OCI-LY1 (cell line): ENCODE results near the gene LOXL4.

Source experiments
- H2AFZ ChIP-seq: fragments of 200-600 bp; sonication (generic), shearing (Covaris generic); 2 replicates; pipeline ENCODE4 v1.6.0; 2014; ENCODE audit warnings: antibody characterized with exemption, mild to moderate bottlenecking, low read length
- H3F3A ChIP-seq: fragments of 200-600 bp; sonication (generic), shearing (Covaris generic); 2 replicates; pipeline ENCODE4 v1.6.0; 2014; ENCODE audit warnings: mild to moderate bottlenecking, antibody characterized with exemption, low read length, moderate library complexity; ENCODE audit not compliant: insufficient read depth
- H3K27ac ChIP-seq: fragments of 200-600 bp; sonication (generic); 2 replicates; pipeline ENCODE4 v1.5.1; 2014; ENCODE audit warnings: low read length, mixed run types, mild to moderate bottlenecking, low read depth; ENCODE audit not compliant: poor library complexity, severe bottlenecking
- H3K27me3 ChIP-seq: fragments of 200-600 bp; sonication (generic); 2 replicates; pipeline ENCODE4 v1.6.0; 2014; ENCODE audit warnings: antibody characterized with exemption, mild to moderate bottlenecking, low read length, moderate library complexity; ENCODE audit not compliant: insufficient read depth
- H3K36me3 ChIP-seq: fragments of 200-600 bp; sonication (generic); 2 replicates; pipeline ENCODE4 v1.6.1; 2014; ENCODE audit warnings: mild to moderate bottlenecking, antibody characterized with exemption, low read length, moderate library complexity, mixed read lengths; ENCODE audit not compliant: insufficient read depth
- H3K4me1 ChIP-seq: fragments of 200-600 bp; sonication (generic); 2 replicates; pipeline ENCODE4 v1.5.1; 2014; ENCODE audit warnings: mild to moderate bottlenecking, low read length, moderate library complexity; ENCODE audit not compliant: insufficient read depth, severe bottlenecking
- H3K4me2 ChIP-seq: fragments of 200-600 bp; sonication (generic), shearing (Covaris generic); 2 replicates; pipeline ENCODE4 v1.6.1; 2014; ENCODE audit warnings: low read length
- H3K4me3 ChIP-seq: fragments of 200-600 bp; sonication (generic); 2 replicates; pipeline ENCODE4 v1.5.1; 2014; ENCODE audit warnings: low read length, low read depth, mild to moderate bottlenecking, mixed read lengths; ENCODE audit not compliant: poor library complexity, severe bottlenecking
- H3K79me2 ChIP-seq: fragments of 200-600 bp; shearing (Covaris generic); 2 replicates; pipeline ENCODE4 v1.6.1; 2016; ENCODE audit warnings: mixed run types, low read length, mixed read lengths; ENCODE audit not compliant: insufficient read depth
- H3K9ac ChIP-seq: fragments of 200-600 bp; sonication (generic), shearing (Covaris generic); 2 replicates; pipeline ENCODE4 v1.6.1; 2014; ENCODE audit warnings: mild to moderate bottlenecking, low read length, mixed read lengths
- H3K9me2 ChIP-seq: fragments of 200-600 bp; sonication (generic), shearing (Covaris generic); 2 replicates; pipeline ENCODE4 v1.6.1; 2014; ENCODE audit warnings: low read depth, mild to moderate bottlenecking, low read length, mixed read lengths
- H3K9me3 ChIP-seq: fragments of 200-600 bp; shearing (Covaris generic); 2 replicates; pipeline ENCODE4 v1.6.1; 2014; ENCODE audit warnings: low read length, mixed read lengths
- H4K20me1 ChIP-seq: fragments of 200-600 bp; sonication (generic), shearing (Covaris generic); 2 replicates; pipeline ENCODE4 v1.6.0; 2016; ENCODE audit warnings: mild to moderate bottlenecking, low read length; ENCODE audit not compliant: insufficient read depth
- EZH2 ChIP-seq: fragments of 200-600 bp; sonication (generic), shearing (Covaris generic); IDR thresholded peaks from 2 replicates; pipeline ENCODE4 v1.8.0; 2017; ENCODE audit warnings: borderline replicate concordance, mixed run types, mild to moderate bottlenecking, antibody characterized with exemption, low read length, moderate library complexity, mixed read lengths
- TF ChIP-seq, protein P1 (sequence below): fragments of 200-600 bp; sonication (generic), shearing (Covaris generic); IDR thresholded peaks from 2 replicates; pipeline ENCODE4 v1.5.1; 2017; ENCODE audit warnings: mild to moderate bottlenecking, antibody characterized with exemption, low read length, moderate library complexity, mixed read lengths

LOXL4 gene

DNA sequence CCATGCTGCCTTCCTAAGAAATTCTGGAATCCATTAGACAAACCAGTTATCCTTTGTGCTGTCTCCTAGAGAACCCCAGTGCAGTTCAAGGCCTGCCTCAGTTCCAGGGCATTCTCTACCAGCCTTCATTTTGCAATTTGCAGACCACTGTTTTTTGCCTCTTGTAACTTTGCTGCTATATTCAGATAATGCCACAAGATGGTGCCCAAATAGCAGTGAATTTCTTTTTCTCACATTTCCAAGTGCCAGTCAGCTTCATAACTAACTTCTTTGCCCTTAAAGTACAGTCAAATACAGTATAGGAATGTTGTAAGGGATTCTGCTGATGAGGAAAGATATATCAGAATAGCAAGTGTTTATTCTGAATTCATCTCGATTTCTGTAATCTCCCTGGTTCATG is 25.2 kb downstream of the LOXL4 start:
- no peaks in the 10 kb centered on the region for H3K27me3 ChIP-seq
- no peak overlapping the region for H3K4me3 ChIP-seq
- no peak overlapping the region for H3K27ac ChIP-seq
- H3K36me3 ChIP-seq = peaks cover 31% of the 10 kb centered on the region; the same call in 1 of the 2 replicates
- no peaks in the 10 kb centered on the region for H3K9me3 ChIP-seq
- no peaks in the 10 kb centered on the region for H3K9me2 ChIP-seq
- no peaks in the 10 kb centered on the region for H3F3A ChIP-seq
- H4K20me1 ChIP-seq = no peaks in the 10 kb centered on the region
- H3K4me1 ChIP-seq = no peaks in the 10 kb centered on the region
- no peak for TF ChIP-seq EZH2
- TF ChIP-seq, protein P1, sequence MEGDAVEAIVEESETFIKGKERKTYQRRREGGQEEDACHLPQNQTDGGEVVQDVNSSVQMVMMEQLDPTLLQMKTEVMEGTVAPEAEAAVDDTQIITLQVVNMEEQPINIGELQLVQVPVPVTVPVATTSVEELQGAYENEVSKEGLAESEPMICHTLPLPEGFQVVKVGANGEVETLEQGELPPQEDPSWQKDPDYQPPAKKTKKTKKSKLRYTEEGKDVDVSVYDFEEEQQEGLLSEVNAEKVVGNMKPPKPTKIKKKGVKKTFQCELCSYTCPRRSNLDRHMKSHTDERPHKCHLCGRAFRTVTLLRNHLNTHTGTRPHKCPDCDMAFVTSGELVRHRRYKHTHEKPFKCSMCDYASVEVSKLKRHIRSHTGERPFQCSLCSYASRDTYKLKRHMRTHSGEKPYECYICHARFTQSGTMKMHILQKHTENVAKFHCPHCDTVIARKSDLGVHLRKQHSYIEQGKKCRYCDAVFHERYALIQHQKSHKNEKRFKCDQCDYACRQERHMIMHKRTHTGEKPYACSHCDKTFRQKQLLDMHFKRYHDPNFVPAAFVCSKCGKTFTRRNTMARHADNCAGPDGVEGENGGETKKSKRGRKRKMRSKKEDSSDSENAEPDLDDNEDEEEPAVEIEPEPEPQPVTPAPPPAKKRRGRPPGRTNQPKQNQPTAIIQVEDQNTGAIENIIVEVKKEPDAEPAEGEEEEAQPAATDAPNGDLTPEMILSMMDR = peak; percentile 15; the same call in 1 of the 2 replicates
- H3K9ac ChIP-seq = no peak overlapping the region
- no peaks in the 10 kb centered on the region for H3K79me2 ChIP-seq
- H2AFZ ChIP-seq = no peak overlapping the region
- H3K4me2 ChIP-seq = no peak overlapping the region

DNA sequence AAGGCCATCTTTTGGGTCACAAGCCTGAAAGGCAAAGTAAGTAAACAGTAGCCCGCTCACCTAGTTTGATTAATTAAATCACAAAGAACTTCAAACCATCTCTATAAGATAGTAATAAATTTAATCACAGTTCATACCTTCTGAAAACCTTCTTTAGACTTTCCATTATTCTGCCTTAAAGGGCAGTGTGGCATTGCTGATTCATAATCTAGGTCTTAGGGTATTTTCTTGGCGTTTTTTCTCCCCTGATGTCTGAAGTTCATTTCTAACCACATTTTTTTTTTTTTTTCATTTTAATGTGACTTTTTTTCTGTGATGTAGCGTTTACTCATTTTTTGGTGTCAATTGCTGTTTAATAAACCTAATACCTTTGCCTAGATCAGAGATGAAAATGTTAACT is 27.5 kb downstream of the LOXL4 start:
- Histone ChIP-seq H3K4me1 (no peaks in the 10 kb centered on the region), H3K9me2 (no peaks in the 10 kb centered on the region), H3K9ac (no peak overlapping the region), H3K27me3 (no peaks in the 10 kb centered on the region), H3K9me3 (no peaks in the 10 kb centered on the region), H3K27ac (no peak overlapping the region), H3F3A (no peaks in the 10 kb centered on the region), H3K4me2 (no peak overlapping the region), H2AFZ (no peak overlapping the region), H4K20me1 (no peaks in the 10 kb centered on the region), H3K4me3 (no peak overlapping the region), H3K79me2 (no peaks in the 10 kb centered on the region), H3K36me3 (peaks cover 43% of the 10 kb centered on the region)
- no peak for TF ChIP-seq EZH2

DNA sequence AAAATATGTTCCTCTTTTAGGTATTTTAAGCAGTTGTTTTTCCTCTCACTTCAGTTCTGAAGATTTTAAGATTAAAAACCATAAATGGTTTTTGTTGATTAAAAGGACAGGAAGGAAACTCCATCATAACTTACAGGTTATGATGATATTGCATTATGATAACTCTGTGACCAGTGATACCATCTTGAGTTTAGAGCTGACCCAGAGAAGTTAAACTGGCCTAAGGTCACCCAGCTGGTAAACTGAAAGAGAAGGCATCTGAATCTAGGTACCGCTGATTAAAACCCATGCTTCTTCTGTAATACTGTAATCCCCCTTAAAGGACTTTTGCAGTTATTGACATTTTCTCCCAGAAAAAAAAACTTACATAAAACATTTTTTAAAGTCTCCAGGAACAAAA is 29.6 kb downstream of the LOXL4 start:
- H3K9me3 ChIP-seq = no peaks in the 10 kb centered on the region
- no peak overlapping the region for H2AFZ ChIP-seq
- H3K27me3 ChIP-seq = no peaks in the 10 kb centered on the region
- H3K9ac ChIP-seq = no peak overlapping the region
- H3K9me2 ChIP-seq = no peaks in the 10 kb centered on the region
- no peaks in the 10 kb centered on the region for H3K4me1 ChIP-seq
- no peaks in the 10 kb centered on the region for H3F3A ChIP-seq
- peaks cover 38% of the 10 kb centered on the region for H3K36me3 ChIP-seq
- no peak overlapping the region for H3K27ac ChIP-seq
- TF ChIP-seq, protein P1 = no peak
- no peak for TF ChIP-seq EZH2
- H4K20me1 ChIP-seq = no peaks in the 10 kb centered on the region
- H3K4me3 ChIP-seq = no peak overlapping the region
- no peak overlapping the region for H3K4me2 ChIP-seq
- no peaks in the 10 kb centered on the region for H3K79me2 ChIP-seq

DNA sequence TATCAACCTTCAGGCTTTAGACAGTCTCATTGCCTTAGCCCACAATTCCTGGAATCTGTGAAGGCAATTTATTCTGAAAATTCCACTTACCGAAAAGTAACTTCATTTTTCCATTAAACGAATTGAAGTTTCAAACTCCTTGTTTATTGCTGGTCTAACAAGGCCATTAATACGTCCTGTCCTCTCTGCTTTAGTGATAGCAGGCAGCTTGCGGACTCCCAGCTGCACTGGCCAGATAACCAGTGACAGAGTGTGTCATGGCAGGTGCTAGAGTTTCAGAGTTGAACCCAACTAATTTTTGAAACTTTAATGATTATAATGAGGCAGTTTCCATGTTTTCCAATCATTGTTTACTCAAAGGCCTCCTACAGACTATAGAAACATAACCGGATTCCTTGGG is 31.1 kb downstream of the LOXL4 start:
- Histone ChIP-seq H3K9ac (no peak overlapping the region), H4K20me1 (no peaks in the 10 kb centered on the region), H3K9me3 (no peaks in the 10 kb centered on the region), H3K27ac (no peak overlapping the region), H3K79me2 (no peaks in the 10 kb centered on the region), H2AFZ (no peak overlapping the region), H3K36me3 (peaks cover 41% of the 10 kb centered on the region), H3K4me3 (no peak overlapping the region), H3K27me3 (no peaks in the 10 kb centered on the region), H3F3A (no peaks in the 10 kb centered on the region), H3K4me2 (no peak overlapping the region), H3K9me2 (no peaks in the 10 kb centered on the region), H3K4me1 (no peaks in the 10 kb centered on the region)
- TF ChIP-seq, protein P1 = no peak
- no peak for TF ChIP-seq EZH2
